ENCODE data around the gene PIK3CD. TPM values are rescaled to one million over a fixed set of nuclear protein-coding genes. Genes with fewer than 3 reads are reported as not detected.

Gene PIK3CD
- total and polyA plus RNA-seq, 10 donors = 26.8 to 186 (median 100.0) TPM

DNA sequence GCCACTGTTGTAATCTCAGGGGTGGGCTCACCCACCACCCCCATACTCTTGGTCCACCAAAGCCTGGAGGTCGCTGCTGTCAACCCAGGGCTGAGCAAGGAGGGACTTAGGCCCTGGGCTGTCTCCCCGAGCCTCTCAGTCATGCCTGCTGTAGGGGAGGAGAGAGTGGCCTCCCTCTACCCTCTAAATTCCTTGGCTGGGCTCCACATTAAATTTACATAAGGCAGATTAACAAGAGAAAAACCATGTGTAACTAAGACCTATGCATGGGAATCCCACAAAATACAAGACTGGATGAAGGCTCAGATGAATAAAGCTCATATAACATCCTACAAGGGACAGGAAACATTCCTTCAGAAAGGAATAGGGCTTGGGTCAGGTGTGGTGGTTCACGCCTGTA, 1.8 kb upstream of the PIK3CD start:
- TF ChIP-seq POLR2AphosphoS5 (IDR thresholded peaks at IDR 0.05) (no peak), POLR2A (IDR thresholded peaks at IDR 0.05) (no peak)
- TF ChIP-seq, protein P1, sequence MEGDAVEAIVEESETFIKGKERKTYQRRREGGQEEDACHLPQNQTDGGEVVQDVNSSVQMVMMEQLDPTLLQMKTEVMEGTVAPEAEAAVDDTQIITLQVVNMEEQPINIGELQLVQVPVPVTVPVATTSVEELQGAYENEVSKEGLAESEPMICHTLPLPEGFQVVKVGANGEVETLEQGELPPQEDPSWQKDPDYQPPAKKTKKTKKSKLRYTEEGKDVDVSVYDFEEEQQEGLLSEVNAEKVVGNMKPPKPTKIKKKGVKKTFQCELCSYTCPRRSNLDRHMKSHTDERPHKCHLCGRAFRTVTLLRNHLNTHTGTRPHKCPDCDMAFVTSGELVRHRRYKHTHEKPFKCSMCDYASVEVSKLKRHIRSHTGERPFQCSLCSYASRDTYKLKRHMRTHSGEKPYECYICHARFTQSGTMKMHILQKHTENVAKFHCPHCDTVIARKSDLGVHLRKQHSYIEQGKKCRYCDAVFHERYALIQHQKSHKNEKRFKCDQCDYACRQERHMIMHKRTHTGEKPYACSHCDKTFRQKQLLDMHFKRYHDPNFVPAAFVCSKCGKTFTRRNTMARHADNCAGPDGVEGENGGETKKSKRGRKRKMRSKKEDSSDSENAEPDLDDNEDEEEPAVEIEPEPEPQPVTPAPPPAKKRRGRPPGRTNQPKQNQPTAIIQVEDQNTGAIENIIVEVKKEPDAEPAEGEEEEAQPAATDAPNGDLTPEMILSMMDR (IDR thresholded peaks at IDR 0.05 in 8 of 11, conservative IDR thresholded peaks at IDR 0.05 in 3 of 11) = no peak
- intact Hi-C loops (cut with DNase I; ENCODE audit: low total_unique reads) = no loop called here
- Histone ChIP-seq H3K9me3 (no peaks in the 10 kb centered on the region), H3K36me3 (no peaks in the 10 kb centered on the region), H3K4me1 (peaks cover 7 to 97% (median 51%) of the 10 kb centered on the region in 6 donors), H3K27me3 (replicated peaks in 1 of 7) (peaks cover 0 to 21% (median 7%) of the 10 kb centered on the region in 7 donors), H3K27ac (no peak overlapping the region), H3K4me3 (no peak overlapping the region)
- WGBS, 5 donors = 79 to 97% (median 90%) methylated on average over 2 to 3 of the region's 3 CpGs
- no peak for DNase-seq

DNA sequence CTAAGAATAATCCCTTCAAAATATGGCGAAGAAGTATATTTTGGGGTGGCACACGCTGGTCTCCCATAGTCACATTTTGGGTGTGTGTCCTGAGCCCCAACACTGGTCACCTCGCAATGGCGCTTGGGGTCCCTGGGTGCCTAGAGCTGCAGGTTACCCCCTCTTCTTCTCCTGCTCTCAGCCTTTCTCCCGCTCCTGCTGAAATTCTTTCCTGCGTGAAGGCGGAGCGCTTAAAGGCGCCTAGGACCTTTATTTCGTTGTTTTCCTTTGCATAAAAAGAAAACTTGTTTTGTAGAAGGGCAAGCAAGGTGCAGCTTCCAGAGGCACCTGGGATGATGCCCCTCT, 339 bp upstream of the PIK3CD start:
- no peak for TF ChIP-seq POLR2AphosphoS5 (IDR thresholded peaks at IDR 0.05)
- no peak for TF ChIP-seq POLR2A (IDR thresholded peaks at IDR 0.05)
- Histone ChIP-seq H3K27me3 (replicated peaks in 1 of 7) (peaks cover 0 to 21% (median 7%) of the 10 kb centered on the region in 7 donors), H3K9me3 (no peaks in the 10 kb centered on the region), H3K27ac (peak overlapping the region; percentile 77 to 100 (median 96)), H3K4me3 (peak overlapping the region; percentile 75 to 97 (median 89)), H3K36me3 (no peaks in the 10 kb centered on the region), H3K4me1 (peaks cover 3 to 97% (median 51%) of the 10 kb centered on the region in 6 donors)
- WGBS, 5 donors = 10 to 16% (median 15%) methylated on average over 10 of the region's 10 CpGs
- DNase-seq = no peak
- intact Hi-C loops (cut with DNase I; ENCODE audit: low total_unique reads) = no loop called here

DNA sequence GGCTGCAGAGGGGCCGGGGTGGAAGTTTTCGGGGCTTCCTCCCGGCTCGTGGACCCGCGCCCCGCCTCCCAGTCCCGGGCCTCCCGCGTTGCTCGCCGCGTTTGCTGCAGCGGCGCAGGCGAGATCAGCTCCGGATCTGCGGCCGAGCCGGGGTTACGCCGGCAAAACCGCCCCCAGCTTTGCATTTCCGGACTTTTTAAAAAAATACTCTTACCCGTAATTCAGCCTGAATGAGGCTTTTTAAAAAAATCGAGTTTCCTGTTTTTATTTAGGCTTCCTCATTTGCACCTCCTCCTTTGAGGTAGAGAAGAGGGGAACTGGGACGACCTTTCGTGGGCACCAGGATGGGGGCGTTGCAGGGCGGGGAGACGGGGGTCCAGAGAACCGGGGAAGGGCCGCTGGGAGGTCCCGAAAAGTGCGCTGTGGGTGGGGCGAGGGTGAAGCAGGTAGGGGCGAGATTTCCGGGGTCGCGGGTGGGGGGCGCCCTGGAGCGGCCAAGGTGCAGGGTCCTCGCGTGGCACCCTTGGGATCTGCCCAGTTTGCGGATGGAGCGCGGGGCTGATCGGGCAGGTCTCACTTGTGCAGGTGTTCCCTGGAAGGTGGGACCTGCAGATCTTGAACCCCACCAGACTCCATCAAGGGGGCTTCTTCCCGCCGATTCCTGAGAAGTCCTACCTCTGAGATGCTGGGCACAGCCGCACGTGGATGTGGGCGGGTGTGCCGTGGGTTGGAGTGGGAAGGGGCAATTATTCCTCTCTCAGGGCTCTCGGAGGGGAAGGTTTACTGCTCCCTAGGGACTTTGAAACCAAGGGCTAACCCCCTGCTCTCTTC, 1.1 kb downstream of the PIK3CD start:
- intact Hi-C loops (cut with DNase I; ENCODE audit: low total_unique reads) = no loop called here
- peak overlapping the region; percentile 75 to 97 (median 89) for H3K4me3 ChIP-seq
- WGBS, 5 donors = 2 to 4% (median 3%) methylated on average over 35 to 55 of the region's 55 CpGs
- H3K27ac ChIP-seq = peak overlapping the region; percentile 77 to 100 (median 96)
- H3K9me3 ChIP-seq = no peaks in the 10 kb centered on the region
- no peaks in the 10 kb centered on the region for H3K36me3 ChIP-seq
- H3K4me1 ChIP-seq = peaks cover 9 to 99% (median 61%) of the 10 kb centered on the region in 6 donors
- H3K27me3 ChIP-seq (replicated peaks in 1 of 7) = peaks cover 0 to 21% (median 7%) of the 10 kb centered on the region in 7 donors
- TF ChIP-seq POLR2AphosphoS5 (IDR thresholded peaks at IDR 0.05) (peak; percentile 81 to 92 (median 87)), POLR2A (IDR thresholded peaks at IDR 0.05) (peak in 1 of 3 donors; percentile 33)
- TF ChIP-seq, protein P1 (IDR thresholded peaks at IDR 0.05 in 8 of 11, conservative IDR thresholded peaks at IDR 0.05 in 3 of 11) = no peak
- DNase-seq = peak; percentile 95

DNA sequence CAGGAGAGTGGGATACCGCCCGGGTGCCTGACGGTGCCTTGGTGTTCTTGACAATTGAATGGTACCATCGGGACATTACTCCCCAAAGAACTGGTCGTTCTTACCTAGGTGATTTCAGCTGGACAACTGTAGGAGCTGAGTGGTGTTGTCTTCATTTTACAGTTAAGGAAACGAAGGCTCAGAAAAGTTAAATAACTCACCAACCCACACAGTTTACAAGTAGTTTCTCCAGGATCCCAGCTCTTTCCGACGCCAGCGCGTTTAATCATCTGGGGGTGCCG, 1.6 kb downstream of the PIK3CD start:
- 16 to 46% (median 21%) methylated on average over 7 to 11 of the region's 11 CpGs for WGBS, 5 donors
- Histone ChIP-seq H3K36me3 (no peaks in the 10 kb centered on the region), H3K4me1 (peaks cover 15 to 99% (median 67%) of the 10 kb centered on the region in 6 donors), H3K9me3 (no peaks in the 10 kb centered on the region), H3K4me3 (peak overlapping the region; percentile 75 to 97 (median 89)), H3K27ac (peak overlapping the region; percentile 77 to 100 (median 96)), H3K27me3 (replicated peaks in 1 of 7) (peaks cover 0 to 21% (median 7%) of the 10 kb centered on the region in 7 donors)
- no peak for TF ChIP-seq POLR2AphosphoS5 (IDR thresholded peaks at IDR 0.05)
- TF ChIP-seq, protein P1 (IDR thresholded peaks at IDR 0.05 in 8 of 11, conservative IDR thresholded peaks at IDR 0.05 in 3 of 11) = no peak
- TF ChIP-seq POLR2A (IDR thresholded peaks at IDR 0.05) = no peak
- intact Hi-C loops (cut with DNase I; ENCODE audit: low total_unique reads) = no loop called here
- no peak for DNase-seq
